ENCODE results near the gene TSC22D4. TPM values are rescaled to one million over a fixed set of nuclear protein-coding genes. Genes with fewer than 3 reads are reported as not detected.
A peak's percentile ranks its signal among the peaks of the same experiment; 100 is the strongest.

The TSC22D4 gene
- total RNA-seq, 2 experiments from 2014 or later, result 92.6 to 94.2 TPM

DNA sequence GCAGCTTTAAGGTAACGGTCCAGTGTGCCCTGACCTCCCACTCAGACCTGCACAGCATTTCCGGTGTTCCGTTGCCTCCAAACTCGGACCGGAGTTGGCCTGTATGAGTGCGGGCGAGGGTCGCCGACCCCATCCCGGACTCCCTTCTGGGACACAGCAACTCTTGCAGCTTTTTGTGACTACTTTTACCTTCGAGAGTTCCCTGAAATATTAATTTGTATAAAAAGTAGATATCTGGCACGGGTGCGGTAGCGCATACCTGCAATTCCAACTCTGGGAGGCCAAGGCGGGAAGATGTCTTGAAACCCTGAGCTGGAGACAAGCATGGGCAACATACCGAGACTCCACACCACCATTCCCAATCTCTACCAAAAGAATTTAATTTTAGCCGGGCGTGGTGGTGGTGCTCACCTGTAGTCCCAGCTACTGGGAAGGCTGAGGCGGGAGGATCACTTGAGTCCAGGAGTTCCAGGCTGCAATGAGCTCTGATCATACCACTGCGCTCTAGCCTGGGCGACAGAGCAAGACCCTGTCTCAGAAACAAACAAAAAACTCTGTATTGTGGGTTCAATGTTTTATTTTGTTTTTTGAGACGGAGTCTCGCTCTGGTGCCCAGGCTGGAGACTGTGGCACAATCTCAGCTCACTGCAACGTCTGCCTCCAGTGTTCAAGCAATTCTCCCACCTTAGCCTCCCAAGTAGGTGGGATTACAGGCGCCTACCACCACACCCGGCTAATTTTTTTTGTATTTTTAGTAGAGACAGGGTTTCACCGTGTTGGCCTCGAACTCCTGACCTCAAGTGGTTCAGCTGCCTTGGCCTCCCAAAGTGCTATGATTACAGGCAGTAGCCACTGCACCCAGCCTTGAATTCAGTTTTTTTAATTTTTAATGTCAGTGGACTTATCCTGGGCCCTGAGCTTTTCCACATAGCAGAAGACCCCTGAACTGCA is 41.6 kb downstream of the TSC22D4 start:
- intact Hi-C loops (cut with micrococcal nuclease), result no loop called here
- ATAC-seq, result no peak
- Mint-ChIP-seq H3K27ac (peak overlapping the region; percentile 97), H3K9me3 (no peaks in the 10 kb centered on the region), H3K27me3 (no peaks in the 10 kb centered on the region), H3K36me3 (ENCODE audit: low read depth) (peaks cover 31% of the 10 kb centered on the region), H3K4me3 (peak overlapping the region; percentile 31), H3K4me1 (ENCODE audit: low read depth) (peaks cover 25% of the 10 kb centered on the region)
- DNase-seq, result no peak
- no peak for TF ChIP-seq CTCF (IDR thresholded peaks at IDR 0.05)
- ChIA-PET POLR2A (interaction anchor here (0.6 to 3.1 kb wide), 8 partner anchors 7 to 112 kb away, joined by 3 to 12 read pairs (median 6); partner anchors contain the start of genes TSC22D4 and ZCWPW1), CTCF (interaction anchor here (0.7 to 1.3 kb wide), 5 partner anchors 13 to 254 kb away, joined by 3 to 6 read pairs (median 3); no protein-coding TSS in a partner anchor)

GRCh38 chr7:100435401-100436304 is 43.4 kb downstream of the TSC22D4 start:
- intact Hi-C loops (cut with micrococcal nuclease), result no loop called here
- POLR2A ChIA-PET, result interaction anchor here (0.9 to 3.1 kb wide), 9 partner anchors 8 to 135 kb away, joined by 3 to 12 read pairs (median 5); partner anchors contain the start of genes TSC22D4 and ZCWPW1
- CTCF ChIA-PET, result interaction anchor here (1.0 to 1.4 kb wide), 4 partner anchors 12 to 47 kb away, joined by 3 to 5 read pairs (median 4); no protein-coding TSS in a partner anchor
- ATAC-seq (peak; percentile 15), DNase-seq (peak; percentile 58)
- Mint-ChIP-seq H3K36me3 (ENCODE audit: low read depth) (peaks cover 45% of the 10 kb centered on the region), H3K27me3 (no peaks in the 10 kb centered on the region), H3K27ac (peak overlapping the region; percentile 97), H3K4me3 (peak overlapping the region; percentile 92), H3K4me1 (ENCODE audit: low read depth) (peaks cover 37% of the 10 kb centered on the region), H3K9me3 (no peaks in the 10 kb centered on the region)
- no peak for TF ChIP-seq CTCF (IDR thresholded peaks at IDR 0.05)

DNA sequence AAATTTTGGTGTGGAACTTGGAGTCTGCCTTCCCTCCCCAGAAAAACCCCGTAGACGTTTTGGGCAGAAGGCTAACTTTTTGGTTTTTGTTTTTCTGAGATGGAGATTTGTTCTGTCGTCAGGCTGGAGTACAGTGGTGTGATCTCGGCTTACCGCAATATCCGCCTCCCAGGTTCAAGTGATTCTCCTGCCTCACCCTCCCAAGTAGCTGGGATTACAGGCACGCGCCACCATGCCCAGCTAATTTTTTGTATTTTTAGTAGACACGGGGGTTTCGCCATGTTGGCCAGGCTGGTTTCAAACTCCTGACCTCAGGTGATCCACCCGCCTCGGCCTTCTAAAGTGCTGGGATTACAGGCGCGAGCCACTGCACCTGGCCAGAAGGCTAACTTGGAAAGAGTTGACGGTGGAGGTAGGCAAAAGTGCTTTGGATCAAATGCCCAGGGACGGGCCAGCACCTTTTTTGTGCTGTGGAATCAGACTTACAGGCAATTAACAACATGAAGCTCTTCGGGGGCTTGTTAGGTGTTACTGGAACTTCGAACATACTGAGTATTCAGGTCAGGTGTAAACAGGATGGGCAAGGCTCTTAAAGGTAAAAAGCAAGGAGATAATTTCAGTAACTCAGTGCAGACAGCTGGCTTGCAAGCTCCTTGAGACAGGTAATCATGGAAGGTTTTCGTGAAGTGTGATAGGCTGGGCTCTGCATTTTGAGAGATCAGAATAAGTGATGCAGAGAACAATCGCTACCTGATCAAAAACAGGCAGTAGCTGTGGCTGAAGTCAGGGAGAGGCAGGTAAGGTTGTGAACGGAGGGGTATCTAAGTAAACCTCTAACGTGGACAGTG is 44.5 kb downstream of the TSC22D4 start:
- Mint-ChIP-seq H3K36me3 (ENCODE audit: low read depth) (peaks cover 52% of the 10 kb centered on the region), H3K4me1 (ENCODE audit: low read depth) (peaks cover 37% of the 10 kb centered on the region), H3K4me3 (peak overlapping the region; percentile 92), H3K27ac (peak overlapping the region; percentile 97), H3K27me3 (no peaks in the 10 kb centered on the region), H3K9me3 (no peaks in the 10 kb centered on the region)
- intact Hi-C loops (cut with micrococcal nuclease), result no loop called here
- no peak for ATAC-seq
- TF ChIP-seq CTCF (IDR thresholded peaks at IDR 0.05), result no peak
- CTCF ChIA-PET, result interaction anchor here (0.7 to 1.4 kb wide), 3 partner anchors 10 to 48 kb away, joined by 3 to 5 read pairs (median 4); no protein-coding TSS in a partner anchor
- POLR2A ChIA-PET, result interaction anchor here (0.7 to 3.1 kb wide), 6 partner anchors 10 to 339 kb away, joined by 3 to 11 read pairs (median 4); partner anchors contain the start of gene TSC22D4
- DNase-seq, result no peak

DNA sequence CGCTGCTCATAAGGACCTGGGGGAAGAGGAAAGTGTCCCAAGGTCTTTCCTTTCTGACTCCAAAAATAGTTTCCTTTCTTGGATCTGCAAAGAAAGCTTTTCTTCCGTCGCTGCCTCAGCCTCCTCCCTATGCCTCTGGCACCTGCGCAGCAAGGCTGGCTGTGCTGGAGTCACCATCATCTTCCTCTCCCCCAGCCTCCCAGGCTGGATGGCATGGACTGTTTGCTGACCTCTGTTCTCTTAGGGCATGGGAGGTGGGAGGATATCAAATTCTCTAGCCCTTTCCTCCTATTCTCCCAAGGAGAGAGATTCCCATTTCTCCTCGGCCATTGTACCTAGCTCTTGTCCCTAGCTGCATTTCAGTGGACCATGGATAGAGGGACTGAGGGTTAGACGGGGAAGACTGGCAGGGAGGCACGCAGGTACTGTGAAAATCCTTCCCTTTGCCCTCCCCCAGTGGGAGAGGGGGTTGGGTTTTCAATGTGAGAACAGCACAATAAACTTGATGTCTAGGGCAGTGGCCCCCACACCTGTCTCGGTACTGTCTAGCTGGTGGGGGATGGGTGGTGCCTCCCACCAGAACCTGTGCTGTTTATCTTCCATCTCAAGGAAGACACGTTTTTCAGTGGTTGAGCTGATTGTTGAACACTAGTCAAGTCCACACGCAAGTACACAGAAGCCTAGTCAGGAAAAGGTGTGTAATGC is 45.3 kb downstream of the TSC22D4 start:
- DNase-seq, result no peak
- TF ChIP-seq CTCF (IDR thresholded peaks at IDR 0.05), result no peak
- peak overlapping the region; percentile 92 for H3K4me3 Mint-ChIP-seq
- H3K27me3 Mint-ChIP-seq, result no peaks in the 10 kb centered on the region
- intact Hi-C loops (cut with micrococcal nuclease), result no loop called here
- H3K27ac Mint-ChIP-seq, result peak overlapping the region; percentile 97
- no peaks in the 10 kb centered on the region for H3K9me3 Mint-ChIP-seq
- no peak for ATAC-seq
- POLR2A ChIA-PET, result interaction anchor here (0.8 to 1.6 kb wide), 5 partner anchors 11 to 68 kb away, joined by 3 to 4 read pairs (median 3); partner anchors contain the start of gene TSC22D4
- peaks cover 37% of the 10 kb centered on the region for H3K4me1 Mint-ChIP-seq (ENCODE audit: low read depth)
- H3K36me3 Mint-ChIP-seq (ENCODE audit: low read depth), result peaks cover 54% of the 10 kb centered on the region
- CTCF ChIA-PET, result interaction anchor here (0.7 kb wide), 1 partner anchor 16 kb away, joined by 3 read pairs; no protein-coding TSS in a partner anchor

Measured in activated CD8-positive, alpha-beta T cell treated with anti-CD3 and anti-CD28 coated beads for 36 hours (primary cell).